Activated naive CD4-positive, alpha-beta T cell treated with anti-CD3 and anti-CD28 coated beads for 36 hours (primary cell): Measurements from ENCODE around the gene PTPRU. TPM values are rescaled to one million over a fixed set of nuclear protein-coding genes. Genes with fewer than 3 reads are reported as not detected.

ENCODE experiments used
- CTCF ChIA-PET: fragments of 350-600 bp; sonication (Branson Sonifier 250); formaldehyde crosslinking; loops from one replicate; lab custom pipeline; 2021; ENCODE audit warnings: antibody characterized with exemption; lab: Charles Lee
- DNase-seq: peaks from one replicate; pipeline ENCODE4 v3.0.0-alpha.2; 2020
- H3K27ac Mint-ChIP-seq: one replicate; pipeline ENCODE4 v1.8.0; 2021; ENCODE audit warnings: mild to moderate bottlenecking, mixed read lengths
- H3K27me3 Mint-ChIP-seq: one replicate; pipeline ENCODE4 v1.8.0; 2021; ENCODE audit warnings: low read depth, mixed read lengths
- H3K36me3 Mint-ChIP-seq: one replicate; pipeline ENCODE4 v1.8.0; 2021; ENCODE audit warnings: low read depth, mixed read lengths
- H3K4me1 Mint-ChIP-seq: one replicate; pipeline ENCODE4 v1.8.0; 2021; ENCODE audit warnings: low read depth, mixed read lengths
- H3K4me3 Mint-ChIP-seq: one replicate; pipeline ENCODE4 v1.8.0; 2021; ENCODE audit warnings: mild to moderate bottlenecking, moderate library complexity, mixed read lengths
- H3K9me3 Mint-ChIP-seq: one replicate; pipeline ENCODE4 v1.8.0; 2021; ENCODE audit warnings: mixed read lengths
- intact Hi-C: fragments of 100-400 bp; cut with micrococcal nuclease; formaldehyde crosslinking; loops from one replicate; pipeline ENCODE4 v1.15.1; 2023
- total RNA-seq, 2 experiments: library from RNA; stranded (reverse); gene quantifications; one replicate each; pipeline ENCODE4 v1.2.3, GENCODE V29; 2021

PTPRU gene
- total RNA-seq, 2 experiments from 2014 or later = 0.15 to 0.38 TPM

DNA sequence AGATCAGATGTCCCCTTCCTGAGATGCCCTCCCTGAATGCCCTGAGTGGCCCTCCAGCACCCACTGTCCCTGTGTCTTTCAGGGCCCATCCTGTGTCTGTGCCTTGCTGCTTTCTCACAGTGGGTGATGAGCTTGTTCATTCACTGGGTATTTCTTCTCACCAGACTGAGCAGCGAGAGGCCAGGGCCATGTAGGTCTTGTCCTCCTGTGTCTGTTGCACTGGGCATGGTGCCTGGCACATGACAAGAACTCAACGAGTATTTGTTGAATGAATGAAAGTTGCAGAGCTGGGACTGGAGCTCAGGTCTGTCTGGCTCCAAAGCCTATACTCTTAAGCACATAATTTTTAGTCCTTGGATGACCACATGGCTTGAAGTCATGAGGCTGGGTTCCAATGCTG is 93.8 kb downstream of the PTPRU start:
- H3K36me3 Mint-ChIP-seq = no peaks in the 10 kb centered on the region
- H3K4me1 Mint-ChIP-seq = no peaks in the 10 kb centered on the region
- H3K4me3 Mint-ChIP-seq = no peak overlapping the region
- H3K9me3 Mint-ChIP-seq = no peaks in the 10 kb centered on the region
- CTCF ChIA-PET = interaction anchor here (1.1 kb wide), 1 partner anchor 11 kb away, joined by 3 read pairs; no protein-coding TSS in a partner anchor
- H3K27ac Mint-ChIP-seq = no peak overlapping the region
- H3K27me3 Mint-ChIP-seq = peaks cover 3% of the 10 kb centered on the region
- intact Hi-C loops = no loop called here
- no peak for DNase-seq

DNA sequence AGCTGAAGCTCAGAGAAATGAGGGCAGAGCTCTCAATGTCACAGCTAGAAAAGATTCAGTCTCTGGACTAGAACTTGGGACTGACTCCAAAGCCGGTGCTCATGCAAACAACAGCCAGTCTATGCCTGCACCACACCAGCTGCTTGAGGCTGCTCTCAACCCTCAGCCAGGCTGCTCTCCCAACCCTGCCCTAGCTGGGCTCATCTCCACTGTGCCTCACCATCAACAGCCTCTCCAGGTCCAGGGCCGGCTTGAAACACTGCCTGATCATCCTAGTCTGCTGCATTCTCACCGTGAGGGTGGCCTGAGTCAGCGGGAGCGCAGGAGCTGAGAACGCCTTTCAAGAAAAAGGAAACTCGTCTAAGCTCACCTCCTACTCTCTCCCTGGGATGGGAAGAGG is 94.5 kb downstream of the PTPRU start:
- DNase-seq = no peak
- peaks cover 3% of the 10 kb centered on the region for H3K27me3 Mint-ChIP-seq
- intact Hi-C loops = no loop called here

DNA sequence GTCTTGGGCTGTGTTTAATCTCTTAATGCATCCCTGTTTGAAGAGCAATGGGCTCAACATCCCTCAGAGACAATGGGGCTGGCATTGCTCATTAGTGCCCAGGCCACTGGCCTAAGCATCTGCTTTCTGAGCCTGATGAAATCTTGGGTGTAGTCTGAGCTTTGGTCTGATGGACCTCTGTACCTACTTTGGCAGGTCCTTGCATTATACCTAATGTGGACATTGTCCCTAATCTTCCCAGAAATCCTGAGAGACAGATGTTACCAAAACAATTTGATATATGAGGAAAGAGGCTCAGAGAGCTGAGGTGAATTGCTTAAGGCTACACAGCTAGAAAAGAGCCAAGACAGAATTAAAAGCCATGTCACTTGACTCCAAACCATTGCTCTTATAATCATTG is 95.0 kb downstream of the PTPRU start:
- CTCF ChIA-PET = no interaction called here
- Mint-ChIP-seq H3K4me3 (no peak overlapping the region), H3K27me3 (peaks cover 3% of the 10 kb centered on the region), H3K9me3 (no peaks in the 10 kb centered on the region), H3K4me1 (no peaks in the 10 kb centered on the region), H3K36me3 (no peaks in the 10 kb centered on the region), H3K27ac (no peak overlapping the region)
- intact Hi-C loops = no loop called here
- no peak for DNase-seq

More for the DNA sequence above, 94.5 kb downstream of the PTPRU start:
- Mint-ChIP-seq H3K4me1 (no peaks in the 10 kb centered on the region), H3K27ac (no peak overlapping the region), H3K9me3 (no peaks in the 10 kb centered on the region), H3K36me3 (no peaks in the 10 kb centered on the region), H3K4me3 (no peak overlapping the region)
- CTCF ChIA-PET = interaction anchor here (1.1 kb wide), 1 partner anchor 10 kb away, joined by 3 read pairs; no protein-coding TSS in a partner anchor

DNA sequence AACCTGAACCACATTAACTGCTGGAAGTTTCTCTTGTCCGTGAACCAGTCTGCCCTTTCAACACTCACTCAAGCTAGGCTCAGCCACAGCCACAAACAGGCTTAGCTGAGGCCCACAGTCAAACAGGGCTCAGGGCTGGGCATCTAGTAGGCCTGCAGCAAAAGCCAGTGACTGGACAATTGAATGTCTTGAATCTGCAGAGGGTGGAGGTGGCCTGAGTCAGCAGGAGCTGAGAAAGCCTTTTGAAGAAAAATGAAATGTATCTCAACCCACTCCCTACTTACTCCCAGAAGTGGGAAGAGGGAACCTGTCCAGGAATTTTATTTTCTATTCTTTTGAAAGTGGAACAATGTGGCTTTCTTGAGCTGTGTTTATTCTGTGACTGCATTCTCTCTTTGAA is 95.4 kb downstream of the PTPRU start:
- Mint-ChIP-seq H3K27ac (no peak overlapping the region), H3K9me3 (no peaks in the 10 kb centered on the region), H3K36me3 (no peaks in the 10 kb centered on the region), H3K4me1 (no peaks in the 10 kb centered on the region), H3K4me3 (no peak overlapping the region), H3K27me3 (peaks cover 3% of the 10 kb centered on the region)
- CTCF ChIA-PET = interaction anchor here (0.7 kb wide), 1 partner anchor 10 kb away, joined by 3 read pairs; no protein-coding TSS in a partner anchor
- DNase-seq = no peak
- intact Hi-C loops = no loop called here

DNA sequence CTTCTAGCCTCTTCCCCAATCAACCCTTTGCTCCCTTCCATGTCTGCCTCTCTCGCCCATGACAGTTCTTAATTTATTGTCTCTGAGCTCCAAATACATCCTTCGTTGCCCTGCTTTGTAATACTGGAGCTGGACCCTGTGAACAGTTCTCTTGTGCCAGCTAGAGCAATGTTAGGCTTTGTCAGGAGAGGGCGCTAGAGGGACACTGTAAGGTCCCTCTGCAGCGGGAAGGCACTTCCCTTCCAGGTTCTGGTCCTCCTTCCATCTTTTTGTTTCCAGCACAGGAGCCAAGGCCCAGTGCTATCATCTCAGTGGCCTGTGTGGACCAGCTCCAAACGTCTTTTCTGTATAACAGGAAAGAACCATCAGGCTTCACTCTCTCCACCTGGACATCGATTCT is 95.9 kb downstream of the PTPRU start:
- Mint-ChIP-seq H3K4me3 (no peak overlapping the region), H3K27me3 (peaks cover 3% of the 10 kb centered on the region), H3K9me3 (no peaks in the 10 kb centered on the region), H3K27ac (no peak overlapping the region), H3K36me3 (no peaks in the 10 kb centered on the region), H3K4me1 (no peaks in the 10 kb centered on the region)
- DNase-seq = peak; percentile 52
- intact Hi-C loops = no loop called here
- CTCF ChIA-PET = interaction anchor here (0.7 kb wide), 1 partner anchor 9 kb away, joined by 3 read pairs; no protein-coding TSS in a partner anchor

GRCh38 chr1:29333008-29333407 is 96.7 kb downstream of the PTPRU start:
- H3K27ac Mint-ChIP-seq = no peak overlapping the region
- H3K27me3 Mint-ChIP-seq = peaks cover 3% of the 10 kb centered on the region
- DNase-seq = no peak
- intact Hi-C loops = no loop called here
- no peaks in the 10 kb centered on the region for H3K9me3 Mint-ChIP-seq
- H3K36me3 Mint-ChIP-seq = no peaks in the 10 kb centered on the region
- CTCF ChIA-PET = no interaction called here
- no peaks in the 10 kb centered on the region for H3K4me1 Mint-ChIP-seq
- no peak overlapping the region for H3K4me3 Mint-ChIP-seq

- Mint-ChIP-seq H3K27me3 (peaks cover 3% of the 10 kb centered on the region), H3K27ac (no peak overlapping the region), H3K4me3 (no peak overlapping the region), H3K4me1 (no peaks in the 10 kb centered on the region), H3K9me3 (no peaks in the 10 kb centered on the region), H3K36me3 (no peaks in the 10 kb centered on the region)
- DNase-seq = no peak
- intact Hi-C loops = no loop called here
- CTCF ChIA-PET = no interaction called here
These were observed 99.3 kb downstream of the PTPRU start for GRCh38 chr1:29335573-29335972.

DNA sequence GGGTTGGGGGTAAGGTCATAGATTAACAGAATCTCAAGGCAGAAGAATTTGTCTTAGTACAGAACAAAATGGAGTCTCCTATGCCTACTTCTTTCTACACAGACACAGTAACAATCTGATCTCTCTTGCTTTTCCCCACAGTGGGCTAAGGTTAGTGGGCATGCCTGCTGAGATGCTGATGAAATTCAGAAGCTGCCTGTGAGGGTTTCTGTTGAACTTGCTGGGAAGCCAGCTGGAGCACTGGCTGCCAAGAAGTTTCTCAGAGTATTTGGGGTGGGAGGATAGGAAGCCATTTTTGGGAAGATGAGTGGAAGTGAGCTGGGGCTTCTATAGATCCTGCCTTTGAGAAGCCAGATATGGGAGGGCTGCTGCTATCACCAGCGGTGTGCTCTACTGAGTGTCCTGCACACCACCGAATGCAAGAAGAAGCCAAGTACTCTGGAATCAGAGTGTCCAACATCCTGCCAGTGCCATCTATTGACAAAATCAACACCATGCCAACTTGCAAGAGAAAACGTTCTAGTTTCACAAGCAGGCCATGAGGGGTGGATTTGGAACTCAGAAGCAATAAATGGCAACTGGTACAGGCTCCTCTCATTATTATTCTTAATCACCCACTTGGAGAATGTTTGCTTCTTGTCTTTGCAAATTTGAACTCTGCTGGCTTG is 102.7 kb downstream of the PTPRU start:
- Mint-ChIP-seq H3K9me3 (no peaks in the 10 kb centered on the region), H3K27ac (no peak overlapping the region), H3K4me1 (no peaks in the 10 kb centered on the region), H3K4me3 (no peak overlapping the region), H3K36me3 (no peaks in the 10 kb centered on the region), H3K27me3 (peaks cover 6% of the 10 kb centered on the region)
- DNase-seq = no peak
- intact Hi-C loops = no loop called here
- CTCF ChIA-PET = no interaction called here

- intact Hi-C loops = loop anchor here (10.0 kb wide), 1 partner anchor 107 kb away; the partner anchor contains the start of genes MECR and PTPRU
- DNase-seq = no peak
- CTCF ChIA-PET = no interaction called here
- Mint-ChIP-seq H3K36me3 (no peaks in the 10 kb centered on the region), H3K4me3 (no peak overlapping the region), H3K4me1 (no peaks in the 10 kb centered on the region), H3K9me3 (no peaks in the 10 kb centered on the region), H3K27ac (no peak overlapping the region), H3K27me3 (peaks cover 15% of the 10 kb centered on the region)
These were observed 105.6 kb downstream of the PTPRU start for GRCh38 chr1:29341936-29342335.

- intact Hi-C loops = loop anchor here (10.0 kb wide), 1 partner anchor 108 kb away; the partner anchor contains the start of genes MECR and PTPRU
- H3K27me3 Mint-ChIP-seq = peaks cover 15% of the 10 kb centered on the region
- H3K4me1 Mint-ChIP-seq = no peaks in the 10 kb centered on the region
- no peak overlapping the region for H3K27ac Mint-ChIP-seq
- H3K4me3 Mint-ChIP-seq = no peak overlapping the region
- H3K9me3 Mint-ChIP-seq = no peaks in the 10 kb centered on the region
- CTCF ChIA-PET = no interaction called here
- DNase-seq = no peak
- H3K36me3 Mint-ChIP-seq = no peaks in the 10 kb centered on the region
These were observed 106.0 kb downstream of the PTPRU start for GRCh38 chr1:29342351-29342750.

DNA sequence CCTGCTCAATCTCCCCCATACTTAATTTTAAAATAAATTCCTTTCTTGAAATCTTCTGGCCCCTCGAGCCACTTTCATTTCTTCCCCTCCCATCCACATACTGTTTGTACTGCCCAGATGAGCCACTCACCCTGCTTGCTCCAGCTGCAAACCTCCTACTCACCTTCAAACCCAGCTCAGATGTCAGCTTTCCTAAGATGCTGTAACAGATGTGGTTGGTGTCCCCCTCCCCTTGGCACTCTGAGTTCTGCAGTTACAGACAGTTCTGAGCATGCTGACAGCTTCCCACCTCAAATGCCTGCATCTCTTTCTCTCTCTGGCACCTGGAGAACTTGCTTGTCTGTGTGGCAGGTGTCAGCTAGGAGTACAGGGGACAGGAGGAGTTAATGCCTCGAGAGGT is 106.7 kb downstream of the PTPRU start:
- no peaks in the 10 kb centered on the region for H3K4me1 Mint-ChIP-seq
- no peak for DNase-seq
- intact Hi-C loops = loop anchor here (10.0 kb wide), 1 partner anchor 108 kb away; the partner anchor contains the start of genes MECR and PTPRU
- H3K4me3 Mint-ChIP-seq = no peak overlapping the region
- no peak overlapping the region for H3K27ac Mint-ChIP-seq
- H3K9me3 Mint-ChIP-seq = no peaks in the 10 kb centered on the region
- H3K27me3 Mint-ChIP-seq = peaks cover 15% of the 10 kb centered on the region
- CTCF ChIA-PET = no interaction called here
- no peaks in the 10 kb centered on the region for H3K36me3 Mint-ChIP-seq

GRCh38 chr1:29343476-29343875 is 107.2 kb downstream of the PTPRU start:
- no peak overlapping the region for H3K27ac Mint-ChIP-seq
- H3K9me3 Mint-ChIP-seq = no peaks in the 10 kb centered on the region
- intact Hi-C loops = loop anchor here (10.0 kb wide), 1 partner anchor 109 kb away; the partner anchor contains the start of genes MECR and PTPRU
- H3K4me3 Mint-ChIP-seq = no peak overlapping the region
- no peaks in the 10 kb centered on the region for H3K4me1 Mint-ChIP-seq
- no peak for DNase-seq
- no peaks in the 10 kb centered on the region for H3K36me3 Mint-ChIP-seq
- peaks cover 15% of the 10 kb centered on the region for H3K27me3 Mint-ChIP-seq
- CTCF ChIA-PET = no interaction called here

DNA sequence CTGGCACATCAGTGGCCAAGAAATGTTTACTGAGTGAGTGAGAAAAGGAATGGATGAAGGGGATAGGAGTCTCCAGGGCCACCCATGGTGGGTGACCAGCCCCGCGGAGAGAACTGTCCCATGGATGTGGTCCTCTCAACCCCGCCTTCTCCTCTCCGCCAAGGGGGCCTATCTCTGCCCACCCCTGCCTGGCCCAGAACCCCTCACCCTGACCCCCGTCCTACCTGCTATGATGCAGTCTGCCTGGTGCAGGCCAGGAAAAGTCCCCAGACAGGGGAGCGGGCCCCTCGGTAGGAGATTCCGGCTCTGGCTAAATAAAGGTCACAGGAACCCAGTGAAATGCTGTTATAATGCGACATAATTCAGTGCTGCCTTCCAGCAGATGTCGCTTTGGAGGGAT is 107.6 kb downstream of the PTPRU start:
- intact Hi-C loops = loop anchor here (10.0 kb wide), 1 partner anchor 109 kb away; the partner anchor contains the start of genes MECR and PTPRU
- no peak overlapping the region for H3K27ac Mint-ChIP-seq
- H3K9me3 Mint-ChIP-seq = no peaks in the 10 kb centered on the region
- CTCF ChIA-PET = no interaction called here
- DNase-seq = no peak
- H3K36me3 Mint-ChIP-seq = no peaks in the 10 kb centered on the region
- peaks cover 15% of the 10 kb centered on the region for H3K27me3 Mint-ChIP-seq
- H3K4me3 Mint-ChIP-seq = no peak overlapping the region
- no peaks in the 10 kb centered on the region for H3K4me1 Mint-ChIP-seq
